Heart left ventricle (tissue), 13 donors: Measurements from ENCODE around the gene EXOC4.
"Not testable (repeated sequence)": the region's sequence is repeated elsewhere in the genome, so short reads cannot be mapped to it uniquely, and the experiment has no call there.

ENCODE experiments used
- POLR2A ChIP-seq, 2 donors: fragments of 450-650 bp; IDR thresholded peaks; one replicate each; pipeline ENCODE4 v1.6.1; 2017; ENCODE audit warnings: antibody characterized with exemption in 2 of 2, mild to moderate bottlenecking in 2 of 2, moderate library complexity in 2 of 2
- TF ChIP-seq, protein P1 (sequence below), 12 donors: fragments of 200-600 bp; sonication (generic) in 4 of 12; IDR thresholded peaks; one replicate each; pipeline versions ENCODE4 v1.5.0 to v1.8.0; 2018 to 2022; ENCODE audit warnings: antibody characterized with exemption in 12 of 12, mild to moderate bottlenecking in 5 of 12
- donor health status: ischemic (EF 13 %, LVEDD 7.1; RV severe dilation, severe dysfunction).
- donor health status: DM: no; HTN: yes; CAD: no.
- donor health status: DM: no; HTN: no; CAD: no.
- donor health status: ischemic (EF 25% LVEDD 6.9; RV normal size, moderate dysfunction).
- donor health status: ischemic (EF 25% LVEDD 5.7; RV mildly dilated, moderate dysfunction).
- donor health status: ischemic (EF 35%, LVEDD 5.7; RV mildly dilated, moderate dysfunction).
- donor health status: nonischemic (EF 11% LVEDD 7.7; RV severe dilation, severe dysfunction).
- donor health status: DM: yes; HTN: yes; CAD: no.
- donor health status: PGD.
- donor health status: ischemic (EF 29% LVEDD 5.4; RV normal size, mild dysfunction).
- donor health status: nonischemic (EF 23%, LVEDD 6.1; RV moderate dilation, normal function).

DNA sequence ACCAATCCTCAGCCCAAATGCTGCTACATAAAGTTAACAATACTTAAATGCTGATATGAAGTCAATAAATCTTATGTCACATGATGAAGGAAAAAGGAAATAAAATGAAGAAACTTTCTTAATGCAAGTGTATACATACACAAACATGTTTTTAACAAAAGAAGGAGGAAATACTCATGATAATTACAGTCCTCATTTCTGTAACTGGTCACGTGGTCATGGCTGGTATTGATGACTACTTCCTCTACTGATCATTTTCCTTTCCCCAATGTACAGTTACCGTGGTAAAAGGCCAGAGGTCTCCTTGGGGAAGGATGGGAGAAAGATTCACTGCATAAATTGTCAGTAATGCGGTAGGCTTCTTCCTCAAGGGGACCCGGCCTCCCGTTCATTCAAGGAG lies 390.8 kb downstream of the EXOC4 start:
- TF ChIP-seq, protein P1, sequence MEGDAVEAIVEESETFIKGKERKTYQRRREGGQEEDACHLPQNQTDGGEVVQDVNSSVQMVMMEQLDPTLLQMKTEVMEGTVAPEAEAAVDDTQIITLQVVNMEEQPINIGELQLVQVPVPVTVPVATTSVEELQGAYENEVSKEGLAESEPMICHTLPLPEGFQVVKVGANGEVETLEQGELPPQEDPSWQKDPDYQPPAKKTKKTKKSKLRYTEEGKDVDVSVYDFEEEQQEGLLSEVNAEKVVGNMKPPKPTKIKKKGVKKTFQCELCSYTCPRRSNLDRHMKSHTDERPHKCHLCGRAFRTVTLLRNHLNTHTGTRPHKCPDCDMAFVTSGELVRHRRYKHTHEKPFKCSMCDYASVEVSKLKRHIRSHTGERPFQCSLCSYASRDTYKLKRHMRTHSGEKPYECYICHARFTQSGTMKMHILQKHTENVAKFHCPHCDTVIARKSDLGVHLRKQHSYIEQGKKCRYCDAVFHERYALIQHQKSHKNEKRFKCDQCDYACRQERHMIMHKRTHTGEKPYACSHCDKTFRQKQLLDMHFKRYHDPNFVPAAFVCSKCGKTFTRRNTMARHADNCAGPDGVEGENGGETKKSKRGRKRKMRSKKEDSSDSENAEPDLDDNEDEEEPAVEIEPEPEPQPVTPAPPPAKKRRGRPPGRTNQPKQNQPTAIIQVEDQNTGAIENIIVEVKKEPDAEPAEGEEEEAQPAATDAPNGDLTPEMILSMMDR (IDR thresholded peaks at IDR 0.05), result not testable (repeated sequence)
- not testable (repeated sequence) for TF ChIP-seq POLR2A (IDR thresholded peaks at IDR 0.05)
